Measurements from ENCODE around the gene OBSCN. TPM values are rescaled to one million over a fixed set of nuclear protein-coding genes. Genes with fewer than 3 reads are reported as not detected.
"Not testable (repeated sequence)": the region's sequence is repeated elsewhere in the genome, so short reads cannot be mapped to it uniquely, and the experiment has no call there.

Gene OBSCN
- total RNA-seq, 1 donor from 2014 or later = 15.2 TPM

DNA sequence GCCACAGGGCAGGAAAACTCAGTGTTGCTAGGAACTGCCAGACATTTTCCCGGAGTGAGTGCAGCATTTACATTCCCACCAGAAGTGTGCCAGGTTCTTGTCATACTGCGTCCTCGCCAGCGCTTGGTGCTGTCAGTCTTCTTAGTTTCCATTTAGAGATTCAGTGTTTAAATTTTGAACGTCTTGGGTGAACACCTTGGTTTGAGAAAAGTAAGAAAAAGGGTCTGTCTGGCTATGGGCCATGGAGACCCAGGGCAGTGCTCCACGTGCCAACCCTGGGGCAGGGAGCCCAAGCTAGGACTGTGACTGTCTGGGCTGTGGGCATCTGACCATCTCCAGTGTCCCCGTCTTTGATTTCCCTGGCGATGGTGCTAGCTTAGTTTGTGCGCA lies 26.2 kb upstream of the OBSCN start:
- Mint-ChIP-seq H3K9me3 (ENCODE audit: unreplicated experiment) (no peaks in the 10 kb centered on the region), H3K4me3 (ENCODE audit: unreplicated experiment) (no peak overlapping the region), H3K27me3 (ENCODE audit: unreplicated experiment) (no peaks in the 10 kb centered on the region), H3K36me3 (ENCODE audit: unreplicated experiment) (no peaks in the 10 kb centered on the region), H3K4me1 (ENCODE audit: unreplicated experiment) (no peaks in the 10 kb centered on the region), H3K27ac (ENCODE audit: unreplicated experiment) (no peak overlapping the region)
- TF ChIP-seq, protein P1, sequence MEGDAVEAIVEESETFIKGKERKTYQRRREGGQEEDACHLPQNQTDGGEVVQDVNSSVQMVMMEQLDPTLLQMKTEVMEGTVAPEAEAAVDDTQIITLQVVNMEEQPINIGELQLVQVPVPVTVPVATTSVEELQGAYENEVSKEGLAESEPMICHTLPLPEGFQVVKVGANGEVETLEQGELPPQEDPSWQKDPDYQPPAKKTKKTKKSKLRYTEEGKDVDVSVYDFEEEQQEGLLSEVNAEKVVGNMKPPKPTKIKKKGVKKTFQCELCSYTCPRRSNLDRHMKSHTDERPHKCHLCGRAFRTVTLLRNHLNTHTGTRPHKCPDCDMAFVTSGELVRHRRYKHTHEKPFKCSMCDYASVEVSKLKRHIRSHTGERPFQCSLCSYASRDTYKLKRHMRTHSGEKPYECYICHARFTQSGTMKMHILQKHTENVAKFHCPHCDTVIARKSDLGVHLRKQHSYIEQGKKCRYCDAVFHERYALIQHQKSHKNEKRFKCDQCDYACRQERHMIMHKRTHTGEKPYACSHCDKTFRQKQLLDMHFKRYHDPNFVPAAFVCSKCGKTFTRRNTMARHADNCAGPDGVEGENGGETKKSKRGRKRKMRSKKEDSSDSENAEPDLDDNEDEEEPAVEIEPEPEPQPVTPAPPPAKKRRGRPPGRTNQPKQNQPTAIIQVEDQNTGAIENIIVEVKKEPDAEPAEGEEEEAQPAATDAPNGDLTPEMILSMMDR (IDR thresholded peaks at IDR 0.05) = no peak
- DNase-seq (ENCODE audit: extremely low spot score, unreplicated experiment) = no peak

DNA sequence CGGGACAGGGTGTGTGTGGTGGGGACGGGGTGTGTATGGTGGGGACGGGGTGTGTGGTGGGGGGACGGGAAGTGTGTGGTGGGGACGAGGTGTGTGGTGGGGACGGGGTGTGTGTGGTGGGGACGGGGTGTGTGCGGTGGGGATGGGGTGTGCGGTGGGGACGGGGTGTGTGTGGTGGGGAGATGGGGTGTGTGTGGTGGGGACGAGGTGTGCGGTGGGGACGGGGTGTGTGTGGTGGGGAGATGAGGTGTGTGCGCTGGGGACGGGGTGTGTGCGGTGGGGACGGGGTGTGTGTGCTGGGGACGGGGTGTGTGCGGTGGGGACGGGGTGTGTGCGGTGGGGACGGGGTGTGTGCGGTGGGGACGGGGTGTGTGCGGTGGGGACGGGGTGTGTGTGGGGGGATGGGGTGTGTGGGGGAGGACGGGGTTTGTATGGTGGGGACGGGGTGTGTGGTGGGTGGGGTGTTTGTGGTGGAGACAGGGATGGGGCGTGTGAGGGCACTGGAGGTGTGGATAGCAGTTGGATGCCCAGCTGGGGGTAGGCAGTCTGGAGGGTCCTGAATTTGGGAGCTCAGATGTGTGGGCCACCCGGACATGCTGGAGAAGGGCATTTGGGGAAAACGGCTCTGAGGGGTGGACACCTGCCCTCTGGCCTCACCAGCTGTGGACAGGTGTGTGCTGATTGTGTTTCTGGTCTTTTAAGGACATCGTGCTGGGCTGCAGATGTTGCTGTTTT lies 25.4 kb upstream of the OBSCN start:
- H3K27ac Mint-ChIP-seq (ENCODE audit: unreplicated experiment) = no peak overlapping the region
- no peak overlapping the region for H3K4me3 Mint-ChIP-seq (ENCODE audit: unreplicated experiment)
- H3K9me3 Mint-ChIP-seq (ENCODE audit: unreplicated experiment) = no peaks in the 10 kb centered on the region
- H3K36me3 Mint-ChIP-seq (ENCODE audit: unreplicated experiment) = no peaks in the 10 kb centered on the region
- no peaks in the 10 kb centered on the region for H3K27me3 Mint-ChIP-seq (ENCODE audit: unreplicated experiment)
- no peaks in the 10 kb centered on the region for H3K4me1 Mint-ChIP-seq (ENCODE audit: unreplicated experiment)
- TF ChIP-seq, protein P1 (IDR thresholded peaks at IDR 0.05) = no peak
- DNase-seq (ENCODE audit: extremely low spot score, unreplicated experiment) = no peak

DNA sequence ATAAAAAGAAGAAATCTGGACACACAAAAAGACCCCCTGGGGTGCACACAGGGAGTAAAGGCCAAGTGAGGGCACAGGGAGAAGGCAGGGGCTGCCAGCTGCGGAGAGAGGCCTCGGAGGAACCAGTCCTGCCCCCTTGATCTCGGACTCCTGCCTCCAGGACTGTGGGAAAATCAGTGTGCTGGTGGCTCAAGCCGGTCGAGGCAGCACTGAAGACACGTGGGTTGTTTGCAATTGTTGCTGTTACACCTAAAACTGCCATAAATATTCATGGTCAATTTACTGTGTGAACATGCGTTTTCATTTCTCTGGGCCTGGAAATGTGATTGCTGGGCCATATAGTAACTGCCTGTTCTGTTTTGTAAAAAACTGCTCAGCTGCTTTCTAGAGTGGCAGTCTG lies 23.7 kb upstream of the OBSCN start:
- Mint-ChIP-seq H3K9me3 (ENCODE audit: unreplicated experiment) (peaks cover 4% of the 10 kb centered on the region), H3K36me3 (ENCODE audit: unreplicated experiment) (peaks cover 8% of the 10 kb centered on the region), H3K4me3 (ENCODE audit: unreplicated experiment) (no peak overlapping the region), H3K27me3 (ENCODE audit: unreplicated experiment) (no peaks in the 10 kb centered on the region), H3K27ac (ENCODE audit: unreplicated experiment) (no peak overlapping the region), H3K4me1 (ENCODE audit: unreplicated experiment) (no peaks in the 10 kb centered on the region)
- DNase-seq (ENCODE audit: extremely low spot score, unreplicated experiment) = no peak
- TF ChIP-seq, protein P1 (IDR thresholded peaks at IDR 0.05) = no peak

DNA sequence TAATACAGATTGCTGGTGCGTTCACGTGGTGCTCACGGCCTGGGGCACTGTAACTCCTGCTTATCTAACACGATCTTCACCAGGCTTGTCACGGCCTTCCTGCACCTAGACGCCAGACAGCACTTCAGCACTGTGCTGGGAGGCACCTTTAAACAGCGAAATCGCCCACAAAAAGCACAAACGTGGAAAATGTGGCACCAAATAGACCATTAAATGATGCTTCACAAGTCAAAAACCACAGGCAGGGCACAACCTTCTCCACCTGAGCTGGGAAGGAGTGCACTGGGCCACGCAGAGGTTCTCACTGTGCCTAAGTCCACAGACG lies 22.2 kb upstream of the OBSCN start:
- TF ChIP-seq, protein P1 (IDR thresholded peaks at IDR 0.05) = no peak
- Mint-ChIP-seq H3K4me1 (ENCODE audit: unreplicated experiment) (no peaks in the 10 kb centered on the region), H3K27me3 (ENCODE audit: unreplicated experiment) (no peaks in the 10 kb centered on the region), H3K36me3 (ENCODE audit: unreplicated experiment) (peaks cover 8% of the 10 kb centered on the region), H3K9me3 (ENCODE audit: unreplicated experiment) (peaks cover 4% of the 10 kb centered on the region), H3K4me3 (ENCODE audit: unreplicated experiment) (no peak overlapping the region), H3K27ac (ENCODE audit: unreplicated experiment) (no peak overlapping the region)
- DNase-seq (ENCODE audit: extremely low spot score, unreplicated experiment) = no peak

DNA sequence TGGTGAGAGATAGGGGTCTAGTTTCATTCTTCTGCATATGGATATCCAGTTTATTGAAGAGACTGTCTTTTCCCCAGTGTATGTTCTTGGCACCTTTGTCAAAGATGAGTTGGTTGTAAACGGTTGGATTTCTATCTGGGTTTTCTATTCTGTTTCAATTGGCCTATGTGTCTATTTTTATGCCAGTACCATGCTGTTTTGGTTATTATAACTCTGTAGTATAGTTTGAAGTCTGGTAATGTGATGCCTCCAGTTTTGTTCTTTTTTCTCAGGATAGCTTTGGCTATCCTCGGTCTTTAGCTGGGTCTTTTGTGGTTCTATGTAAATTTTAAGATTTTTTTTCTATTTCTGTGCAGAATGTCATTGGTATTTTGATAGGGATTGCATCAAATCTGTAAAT lies 19.6 kb upstream of the OBSCN start:
- not testable (repeated sequence) for H3K9me3 Mint-ChIP-seq (ENCODE audit: unreplicated experiment); DNase-seq (ENCODE audit: extremely low spot score, unreplicated experiment)

DNA sequence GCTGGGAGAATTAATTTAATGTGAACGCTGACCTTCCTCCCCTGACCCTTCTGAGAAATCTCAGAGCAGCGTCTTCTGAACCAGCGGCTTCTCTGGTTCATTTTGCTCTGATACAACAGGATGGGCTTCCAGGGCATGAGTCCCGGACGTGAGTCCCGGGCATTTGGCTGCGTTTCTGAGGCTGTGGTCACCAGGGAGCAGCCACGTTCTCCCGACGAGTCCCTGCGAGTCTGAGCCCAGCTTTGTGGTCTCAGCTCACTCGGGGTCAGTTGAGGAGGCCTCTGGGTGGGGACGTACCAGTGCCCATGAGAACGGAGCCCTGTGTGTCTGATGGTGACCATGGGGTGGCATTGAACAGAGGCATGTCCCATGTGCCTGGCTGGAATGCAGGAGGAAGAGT lies 17.7 kb upstream of the OBSCN start:
- DNase-seq (ENCODE audit: extremely low spot score, unreplicated experiment) = no peak
- no peak overlapping the region for H3K27ac Mint-ChIP-seq (ENCODE audit: unreplicated experiment)
- peaks cover 8% of the 10 kb centered on the region for H3K36me3 Mint-ChIP-seq (ENCODE audit: unreplicated experiment)
- H3K4me3 Mint-ChIP-seq (ENCODE audit: unreplicated experiment) = no peak overlapping the region
- peaks cover 4% of the 10 kb centered on the region for H3K9me3 Mint-ChIP-seq (ENCODE audit: unreplicated experiment)
- no peaks in the 10 kb centered on the region for H3K27me3 Mint-ChIP-seq (ENCODE audit: unreplicated experiment)
- TF ChIP-seq, protein P1 (IDR thresholded peaks at IDR 0.05) = no peak
- no peaks in the 10 kb centered on the region for H3K4me1 Mint-ChIP-seq (ENCODE audit: unreplicated experiment)

More for the DNA sequence above, 19.6 kb upstream of the OBSCN start:
- H3K27me3 Mint-ChIP-seq (ENCODE audit: unreplicated experiment); H3K36me3 Mint-ChIP-seq (ENCODE audit: unreplicated experiment); H3K4me1 Mint-ChIP-seq (ENCODE audit: unreplicated experiment); H3K4me3 Mint-ChIP-seq (ENCODE audit: unreplicated experiment); H3K27ac Mint-ChIP-seq (ENCODE audit: unreplicated experiment): not testable (repeated sequence)
